ENCODE results near the gene PPP3R1. TPM values are rescaled to one million over a fixed set of nuclear protein-coding genes. Genes with fewer than 3 reads are reported as not detected.

PPP3R1 gene
- total and polyA plus RNA-seq, 2 of the 8 experiments (the other 6 are each of a cell fraction or from before 2014, with no cell fraction given) = 9.3 to 85.1 TPM

- WGBS, 2 experiments (ENCODE audit: extremely low coverage in 1 of 2, insufficient coverage in 1 of 2, insufficient read length in 1 of 2, insufficient replicate concordance in 2 of 2, low coverage in 1 of 2, low lambda C conversion rate in 2 of 2, missing lambda C conversion rate in 1 of 2) = 93% methylated on average over 2 of the region's 2 CpGs; no CpG with 5 or more reads in 1 of the 2 experiments
- Histone ChIP-seq H2BK120ac (replicated peaks; ENCODE audit: low read depth, low read length) (no peak overlapping the region), H2BK20ac (ENCODE audit: low read length) (no peak overlapping the region), H3K18ac (ENCODE audit: extremely low read depth, low read length) (no peak overlapping the region), H2AFZ (ENCODE audit: low read length) (no peak overlapping the region), H3K79me1 (ENCODE audit: low read depth, low read length) (no peaks in the 10 kb centered on the region), H3K56ac (replicated peaks; ENCODE audit: insufficient read length, low read depth, low read length) (no peak overlapping the region), H3K14ac (ENCODE audit: insufficient read length) (no peak overlapping the region), H3K4ac (replicated peaks; ENCODE audit: insufficient read length, low read depth, low read length) (no peak overlapping the region), H2BK15ac (ENCODE audit: low read length) (no peak overlapping the region), H4K8ac (ENCODE audit: extremely low read depth, insufficient read depth, low read length) (no peak overlapping the region), H3K23ac (ENCODE audit: insufficient read length) (no peak overlapping the region), H3K23me2 (ENCODE audit: low read depth, low read length) (no peaks in the 10 kb centered on the region; the same call in 1 of the 2 replicates), H4K5ac (ENCODE audit: insufficient read length, low read depth, low read length) (no peak overlapping the region), H3K4me2 (ENCODE audit: insufficient read depth in 1 of 2, low read depth in 2 of 2, low read length in 2 of 2) (no peak overlapping the region; a peak in 1 of 4 replicates), H3K27ac (ENCODE audit: low read depth, low read length) (no peak overlapping the region), H3K27me3 (replicated peaks in 1 of 4; ENCODE audit: control insufficient read depth in 3 of 4, extremely low read depth in 1 of 4, insufficient read depth in 3 of 4, low read length in 3 of 4) (no peaks in the 10 kb centered on the region), H3K9me3 (ENCODE audit: insufficient read depth in 2 of 2, low read depth in 1 of 2, low read length in 1 of 2) (no peaks in the 10 kb centered on the region), H3K4me1 (replicated peaks in 1 of 4; ENCODE audit: control insufficient read depth in 3 of 4, insufficient read depth in 4 of 4, low read length in 3 of 4) (peaks cover 0 to 17% (median 8%) of the 10 kb centered on the region in 4 experiments; a peak in 5 of 7 replicates), H4K91ac (replicated peaks; ENCODE audit: insufficient read length, low read length) (no peak overlapping the region), H2BK5ac (ENCODE audit: low read depth, low read length) (no peak overlapping the region), H3K4me3 (ENCODE audit: extremely low read depth in 1 of 4, insufficient read depth in 2 of 4, low read depth in 3 of 4, low read length in 4 of 4) (no peak overlapping the region), H3K36me3 (ENCODE audit: control insufficient read depth in 2 of 4, insufficient read depth in 4 of 4, low read length in 3 of 4) (no peaks in the 10 kb centered on the region; a peak in 2 of 8 replicates), H3K79me2 (ENCODE audit: control insufficient read depth in 1 of 2, insufficient read depth in 2 of 2, low read length in 2 of 2) (peaks cover 50 to 100% of the 10 kb centered on the region in 2 experiments), H2BK12ac (ENCODE audit: low read depth, low read length) (no peak overlapping the region), H3K9ac (replicated peaks in 1 of 4; ENCODE audit: extremely low read depth in 1 of 4, low read depth in 3 of 4, low read length in 3 of 4) (no peak overlapping the region), H2AK5ac (ENCODE audit: low read depth, low read length) (no peak overlapping the region), H4K20me1 (replicated peaks in 1 of 2; ENCODE audit: control insufficient read depth in 1 of 2, insufficient read depth in 2 of 2, low read length in 2 of 2) (peaks cover 22 to 33% of the 10 kb centered on the region in 2 experiments)
- no peak for TF ChIP-seq CBX5 (IDR thresholded peaks at IDR 0.05; ENCODE audit: low read depth, low read length)
- FAIRE-seq = no peak
- POLR2A ChIA-PET (ENCODE audit: partially characterized antibody) = no interaction called here
- DNase-seq (ENCODE audit: low read depth in 1 of 2, low spot score in 2 of 2) = no peak
- CTCF ChIA-PET (ENCODE audit: partially characterized antibody) = interaction anchor here (0.7 to 1.5 kb wide), 7 partner anchors 9 to 55 kb away, joined by 3 to 6 read pairs (median 3); no protein-coding TSS in a partner anchor
Measured at GRCh38 chr2:68237404-68237803, 14.9 kb downstream of the PPP3R1 start.

Measured in H1 (cell line).